ENCODE measurements around the gene C1QTNF1. TPM values are rescaled to one million over a fixed set of nuclear protein-coding genes. Genes with fewer than 3 reads are reported as not detected.
"Not testable (repeated sequence)": the region's sequence is repeated elsewhere in the genome, so short reads cannot be mapped to it uniquely, and the experiment has no call there.

C1QTNF1 gene
- total RNA-seq, 1 donor from 2014 or later = not detected

- intact Hi-C loops (cut with micrococcal nuclease) = no loop called here
Measured at GRCh38 chr17:79022507-79022991, 1.4 kb upstream of the C1QTNF1 start.

- intact Hi-C loops (cut with micrococcal nuclease) = no loop called here
Measured at GRCh38 chr17:79023180-79023705, 726 bp upstream of the C1QTNF1 start.

- intact Hi-C loops (cut with micrococcal nuclease) = no loop called here
Measured at GRCh38 chr17:79024901-79025737, 1.1 kb downstream of the C1QTNF1 start.

- intact Hi-C loops (cut with micrococcal nuclease) = no loop called here
Measured at GRCh38 chr17:79026376-79027273, 2.7 kb downstream of the C1QTNF1 start.

- intact Hi-C loops (cut with micrococcal nuclease) = no loop called here
Measured at GRCh38 chr17:79027274-79027924, 3.4 kb downstream of the C1QTNF1 start.

GRCh38 chr17:79027925-79028491 lies 4.0 kb downstream of the C1QTNF1 start:
- intact Hi-C loops (cut with micrococcal nuclease) = no loop called here

GRCh38 chr17:79028496-79029326 lies 4.7 kb downstream of the C1QTNF1 start:
- intact Hi-C loops (cut with micrococcal nuclease) = no loop called here

GRCh38 chr17:79029327-79030009 lies 5.5 kb downstream of the C1QTNF1 start:
- intact Hi-C loops (cut with micrococcal nuclease) = no loop called here

GRCh38 chr17:79030636-79031035 lies 6.7 kb downstream of the C1QTNF1 start:
- intact Hi-C loops (cut with micrococcal nuclease) = not testable (repeated sequence)

- intact Hi-C loops (cut with micrococcal nuclease) = no loop called here
Measured at GRCh38 chr17:79031996-79032875, 8.3 kb downstream of the C1QTNF1 start.

GRCh38 chr17:79033046-79033616 lies 9.2 kb downstream of the C1QTNF1 start:
- intact Hi-C loops (cut with micrococcal nuclease) = no loop called here

- intact Hi-C loops (cut with micrococcal nuclease) = no loop called here
Measured at GRCh38 chr17:79033741-79034501, 10.0 kb downstream of the C1QTNF1 start.

- intact Hi-C loops (cut with micrococcal nuclease) = no loop called here
Measured at GRCh38 chr17:79034931-79035485, 11.0 kb downstream of the C1QTNF1 start.

- intact Hi-C loops (cut with micrococcal nuclease) = no loop called here
Measured at GRCh38 chr17:79035686-79036085, 11.7 kb downstream of the C1QTNF1 start.

- intact Hi-C loops (cut with micrococcal nuclease) = no loop called here
Measured at GRCh38 chr17:79036181-79036580, 12.2 kb downstream of the C1QTNF1 start.

- intact Hi-C loops (cut with micrococcal nuclease) = no loop called here
Measured at GRCh38 chr17:79036596-79036995, 12.6 kb downstream of the C1QTNF1 start.

- intact Hi-C loops (cut with micrococcal nuclease) = no loop called here
Measured at GRCh38 chr17:79038545-79039135, 14.7 kb downstream of the C1QTNF1 start.
